GM19099 (cell line): Measurements from ENCODE around the gene CGB7.

ENCODE experiments used
- POLR2A ChIP-seq: IDR thresholded peaks from 3 replicates; pipeline ENCODE4 v1.6.1; 2011; ENCODE audit warnings: low read depth; ENCODE audit not compliant: insufficient read length; ENCODE audit errors: extremely low read depth

Gene CGB7

GRCh38 chr19:49019242-49019932 is 38.2 kb downstream of the CGB7 start:
- TF ChIP-seq POLR2A, result no peak

GRCh38 chr19:49017666-49018351 is 39.7 kb downstream of the CGB7 start:
- TF ChIP-seq POLR2A, result no peak

- no peak for TF ChIP-seq POLR2A
Observed at GRCh38 chr19:49017041-49017665, 40.4 kb downstream of the CGB7 start, which contains the start of gene LHB. TSS of gene LHB (minus strand) at chr19:49017091. CDS start at chr19:49017081, 10 bp downstream.

GRCh38 chr19:49016067-49016839 is 41.3 kb downstream of the CGB7 start:
- no peak for TF ChIP-seq POLR2A

GRCh38 chr19:49014870-49015255 is 42.7 kb downstream of the CGB7 start:
- no peak for TF ChIP-seq POLR2A

GRCh38 chr19:49014123-49014869 is 43.3 kb downstream of the CGB7 start:
- TF ChIP-seq POLR2A, result no peak

GRCh38 chr19:49011194-49011593 is 46.4 kb downstream of the CGB7 start:
- no peak for TF ChIP-seq POLR2A

- TF ChIP-seq POLR2A, result no peak
Observed at GRCh38 chr19:49010453-49010852, 47.1 kb downstream of the CGB7 start.

- no peak for TF ChIP-seq POLR2A
Observed at GRCh38 chr19:49009828-49010227, 47.7 kb downstream of the CGB7 start.

GRCh38 chr19:49006905-49007304 is 50.6 kb downstream of the CGB7 start:
- TF ChIP-seq POLR2A, result no peak

GRCh38 chr19:49004964-49005614 is 52.5 kb downstream of the CGB7 start:
- no peak for TF ChIP-seq POLR2A
